Right ventricle myocardium inferior (tissue), 1 donor: ENCODE measurements around the gene PRDM11. TPM values are rescaled to one million over a fixed set of nuclear protein-coding genes. Genes with fewer than 3 reads are reported as not detected.

Experiments
- ATAC-seq: fragments of 200-7000 bp; cut with Tn5 transposase; one replicate; pipeline ENCODE4 v1.9.1; 2020; ENCODE audit warnings: mild to moderate bottlenecking, moderate library complexity
- DNase-seq: peaks from one replicate; pipeline ENCODE4 v3.0.0; 2021; ENCODE audit errors: missing footprints
- intact Hi-C: fragments of 100-400 bp; cut with DNase I; formaldehyde crosslinking; loops from one replicate; pipeline ENCODE4 v1.11.0; 2022
- total RNA-seq: library from RNA; stranded (reverse); fragmentation: NEBNext Ultra II Directional; extraction: Animal tissue kit (Norgen Biotek cat#: 25700); gene quantifications from one replicate; pipeline ENCODE4 v1.2.1, GENCODE V29; 2021
- donor health status: DM: no; HTN: yes; CAD: no; lungs with severe emphysema.

PRDM11 gene
- total RNA-seq, 1 donor from 2014 or later = 16.0 TPM

- DNase-seq (no peak), ATAC-seq (no peak)
- intact Hi-C loops = no loop called here
Measured at GRCh38 chr11:45165806-45166603, 19.6 kb downstream of the PRDM11 start.

GRCh38 chr11:45166604-45166897 lies 20.1 kb downstream of the PRDM11 start:
- DNase-seq = no peak
- intact Hi-C loops = no loop called here
- ATAC-seq = no peak

- ATAC-seq = no peak
- DNase-seq = no peak
Measured at GRCh38 chr11:45167283-45167682, 20.8 kb downstream of the PRDM11 start.

GRCh38 chr11:45168366-45169130 lies 22.1 kb downstream of the PRDM11 start:
- intact Hi-C loops = no loop called here
- DNase-seq = no peak
- ATAC-seq = no peak

More at GRCh38 chr11:45167283-45167682, 20.8 kb downstream of the PRDM11 start:
- intact Hi-C loops = no loop called here

- intact Hi-C loops = no loop called here
- no peak for DNase-seq
- ATAC-seq = no peak
Measured at GRCh38 chr11:45169310-45170072, 23.1 kb downstream of the PRDM11 start.

GRCh38 chr11:45170484-45170883 lies 24.0 kb downstream of the PRDM11 start:
- intact Hi-C loops = no loop called here
- ATAC-seq (no peak), DNase-seq (no peak)

- intact Hi-C loops = no loop called here
- no peak for DNase-seq
- no peak for ATAC-seq
Measured at GRCh38 chr11:45171550-45171949, 25.1 kb downstream of the PRDM11 start.

- ATAC-seq = no peak
- intact Hi-C loops = no loop called here
Measured at GRCh38 chr11:45173064-45173463, 26.6 kb downstream of the PRDM11 start.

GRCh38 chr11:45174168-45174835 lies 27.9 kb downstream of the PRDM11 start:
- no peak for DNase-seq
- ATAC-seq = no peak
- intact Hi-C loops = no loop called here

More at GRCh38 chr11:45173064-45173463, 26.6 kb downstream of the PRDM11 start:
- DNase-seq = no peak

- ATAC-seq (no peak), DNase-seq (no peak)
- intact Hi-C loops = no loop called here
Measured at GRCh38 chr11:45174963-45175362, 28.5 kb downstream of the PRDM11 start.

GRCh38 chr11:45176996-45177395 lies 30.6 kb downstream of the PRDM11 start:
- no peak for DNase-seq
- intact Hi-C loops = no loop called here
- no peak for ATAC-seq

GRCh38 chr11:45178223-45178622 lies 31.8 kb downstream of the PRDM11 start:
- DNase-seq (no peak), ATAC-seq (no peak)
- intact Hi-C loops = no loop called here

GRCh38 chr11:45178890-45179671 lies 32.6 kb downstream of the PRDM11 start:
- intact Hi-C loops = no loop called here
- no peak for DNase-seq
- no peak for ATAC-seq

- intact Hi-C loops = loop anchor here (5.0 kb wide), 1 partner anchor 32 kb away; the partner anchor contains the start of gene PRDM11
- DNase-seq = no peak
- ATAC-seq = no peak
Measured at GRCh38 chr11:45179686-45180178, 33.3 kb downstream of the PRDM11 start.

- DNase-seq = no peak
- ATAC-seq = peak; percentile 74
- intact Hi-C loops = loop anchor here (5.0 kb wide), 1 partner anchor 33 kb away; the partner anchor contains the start of gene PRDM11
Measured at GRCh38 chr11:45180179-45180847, 33.9 kb downstream of the PRDM11 start.

- DNase-seq (peak; percentile 77), ATAC-seq (peak; percentile 85)
- intact Hi-C loops = loop anchor here (5.0 kb wide), 1 partner anchor 34 kb away; the partner anchor contains the start of gene PRDM11
Measured at GRCh38 chr11:45180848-45181192, 34.4 kb downstream of the PRDM11 start.

GRCh38 chr11:45181193-45181888 lies 34.9 kb downstream of the PRDM11 start:
- ATAC-seq (peak; percentile 43), DNase-seq (no peak)
- intact Hi-C loops = loop anchor here (5.0 kb wide), 1 partner anchor 34 kb away; the partner anchor contains the start of gene PRDM11
